GM10847 (cell line): Measurements from ENCODE around the gene CACNA1A.

Experiments
- POLR2A ChIP-seq: IDR thresholded peaks from 2 replicates; pipeline ENCODE4 v1.6.1; 2011; ENCODE audit not compliant: insufficient read length; ENCODE audit errors: extremely low read depth

The CACNA1A gene

DNA sequence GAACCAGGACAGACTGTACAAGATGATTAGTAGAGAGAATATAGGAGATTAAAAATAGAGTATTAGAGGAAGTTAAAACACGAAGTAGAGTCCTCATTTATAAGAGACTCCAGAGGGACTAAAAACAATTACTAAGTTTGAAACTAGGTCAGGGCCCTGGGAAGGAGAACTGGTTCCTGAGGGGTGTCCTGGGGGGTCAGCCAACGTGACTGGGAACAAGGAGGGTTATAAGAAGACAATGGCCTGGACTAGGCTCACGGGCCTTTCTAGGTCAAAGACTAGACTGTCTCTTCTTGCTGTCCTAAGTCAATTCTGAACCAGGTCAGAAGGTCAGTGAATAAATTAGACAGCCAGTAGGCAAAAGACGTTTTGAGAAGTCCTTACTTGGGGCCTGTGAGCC lies 190.8 kb downstream of the CACNA1A start:
- TF ChIP-seq POLR2A: no peak

DNA sequence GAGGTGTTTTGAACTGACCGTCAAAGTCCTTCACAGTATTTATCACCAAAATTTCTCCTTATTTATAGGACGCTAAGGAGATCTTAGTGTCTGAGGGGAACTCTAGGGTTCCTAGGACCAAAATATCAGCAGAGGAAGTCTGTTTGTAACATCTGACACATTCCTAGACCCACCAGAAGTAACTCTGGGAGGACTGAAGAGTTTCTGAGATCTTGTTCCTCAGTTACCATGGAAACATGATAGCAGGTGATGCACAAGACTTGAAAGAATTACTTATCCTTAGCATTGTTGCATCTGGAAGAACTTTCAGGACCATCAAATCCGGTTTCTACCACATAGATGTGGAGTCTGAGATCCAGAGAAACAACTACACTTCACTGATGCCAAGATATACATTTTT lies 191.5 kb downstream of the CACNA1A start:
- no peak for TF ChIP-seq POLR2A

DNA sequence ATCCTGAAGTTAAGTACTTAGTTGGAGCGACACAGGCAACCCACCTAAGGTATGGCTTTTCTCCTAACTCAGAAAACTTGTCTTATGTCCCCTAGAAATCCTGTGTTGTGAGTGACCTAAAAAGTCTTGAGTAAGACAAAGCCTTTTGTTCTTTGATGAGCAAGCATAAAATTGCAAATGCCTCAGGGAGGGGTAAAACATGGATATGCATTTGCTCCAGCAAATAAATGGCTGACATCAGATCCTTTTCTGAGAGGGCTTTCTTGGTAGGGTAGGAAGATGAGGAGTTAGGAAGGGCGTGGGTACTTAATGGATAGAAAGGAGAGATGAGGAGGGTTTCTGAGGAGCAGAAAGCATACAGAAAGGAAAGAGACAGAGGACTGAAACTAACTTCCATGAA lies 192.4 kb downstream of the CACNA1A start:
- no peak for TF ChIP-seq POLR2A

DNA sequence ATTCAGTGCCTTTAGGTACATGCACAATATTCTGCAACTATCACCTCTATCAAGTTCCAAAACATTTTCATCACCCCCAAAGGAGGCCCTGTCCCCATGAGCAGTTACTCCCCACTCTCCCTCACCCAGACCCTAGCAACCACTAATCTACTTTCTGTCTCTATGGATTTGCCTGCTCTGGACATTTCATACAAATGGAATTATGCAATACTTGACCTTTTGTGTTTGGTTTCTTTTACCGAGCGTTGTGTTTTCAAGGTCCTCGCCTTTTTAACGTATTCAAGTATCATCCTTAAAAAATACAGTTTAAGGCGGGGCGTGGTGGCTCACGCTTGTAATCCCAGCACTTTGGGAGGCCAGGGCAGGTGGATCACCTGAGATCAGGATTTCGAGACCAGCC lies 196.4 kb downstream of the CACNA1A start:
- TF ChIP-seq POLR2A: no peak

DNA sequence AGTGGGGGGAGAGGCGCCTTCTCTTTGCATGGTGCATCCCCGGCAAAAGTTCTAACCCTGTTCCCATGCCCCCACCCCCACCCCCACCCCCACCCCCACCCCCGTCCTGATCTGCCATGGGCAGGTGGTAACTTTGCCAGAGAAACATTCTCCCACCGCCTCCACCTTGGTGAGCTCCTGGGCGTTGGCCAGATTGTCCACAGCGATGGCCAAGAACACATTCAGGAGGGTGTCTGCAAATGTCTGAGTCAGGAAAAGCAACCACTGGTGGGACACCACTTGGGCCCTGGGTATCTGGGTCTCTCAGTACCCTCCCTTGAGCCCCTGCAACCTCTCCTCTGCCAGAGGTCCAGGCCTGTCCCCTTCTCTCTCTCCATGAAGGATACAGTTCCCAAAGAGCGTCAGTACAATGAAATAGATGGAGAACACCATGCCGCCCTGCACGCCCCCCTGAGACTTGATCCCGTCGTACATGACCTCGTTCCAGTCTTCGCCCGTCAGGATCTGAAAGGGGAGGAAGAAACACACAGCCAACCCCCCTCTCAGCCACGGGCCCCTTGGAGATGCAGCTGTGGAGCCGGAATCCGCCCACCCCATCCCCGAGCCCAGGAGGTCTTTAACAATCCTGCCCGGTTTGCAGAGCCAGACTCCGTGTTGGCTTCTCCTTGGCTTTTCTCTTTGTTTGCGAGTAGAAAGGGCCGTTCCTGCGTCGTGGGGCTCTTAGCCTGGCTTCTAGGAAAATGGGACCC lies 202.7 kb downstream of the CACNA1A start:
- TF ChIP-seq POLR2A: no peak

DNA sequence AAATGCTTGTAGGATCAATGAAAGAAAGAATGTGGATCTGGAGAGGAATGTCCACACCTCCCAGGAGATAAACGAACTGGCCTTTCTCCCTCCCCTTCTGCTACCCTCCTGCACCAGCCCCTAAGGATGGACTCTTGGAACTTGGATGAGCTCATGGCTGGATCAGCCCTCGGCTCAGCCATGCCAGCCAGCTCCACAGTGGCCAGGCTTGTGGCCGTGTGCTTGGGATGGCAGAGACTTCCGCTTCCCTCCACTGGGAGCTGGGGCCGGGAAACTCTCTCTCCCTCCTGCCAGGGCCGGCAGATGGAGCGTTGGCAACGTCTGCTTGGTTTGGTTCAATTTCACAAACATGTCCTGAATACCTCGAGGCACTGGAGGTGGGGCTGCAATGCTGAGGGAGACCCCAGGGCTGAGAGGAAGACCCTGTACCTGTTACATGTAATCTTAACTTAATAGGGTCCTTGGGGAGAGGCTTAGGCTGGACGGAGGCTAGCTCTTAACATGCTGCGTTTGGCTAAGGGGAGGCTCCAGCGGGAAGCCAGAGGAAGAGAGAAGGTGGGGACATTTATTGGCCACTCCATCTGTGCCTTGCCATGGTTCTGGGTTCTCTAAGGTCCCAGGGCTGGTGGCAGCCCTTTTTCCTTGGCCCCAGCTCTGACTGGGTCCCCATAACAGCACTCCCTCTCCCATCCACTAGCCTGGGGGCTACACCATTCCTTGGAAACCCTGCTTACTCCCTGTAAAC lies 203.6 kb downstream of the CACNA1A start:
- no peak for TF ChIP-seq POLR2A

DNA sequence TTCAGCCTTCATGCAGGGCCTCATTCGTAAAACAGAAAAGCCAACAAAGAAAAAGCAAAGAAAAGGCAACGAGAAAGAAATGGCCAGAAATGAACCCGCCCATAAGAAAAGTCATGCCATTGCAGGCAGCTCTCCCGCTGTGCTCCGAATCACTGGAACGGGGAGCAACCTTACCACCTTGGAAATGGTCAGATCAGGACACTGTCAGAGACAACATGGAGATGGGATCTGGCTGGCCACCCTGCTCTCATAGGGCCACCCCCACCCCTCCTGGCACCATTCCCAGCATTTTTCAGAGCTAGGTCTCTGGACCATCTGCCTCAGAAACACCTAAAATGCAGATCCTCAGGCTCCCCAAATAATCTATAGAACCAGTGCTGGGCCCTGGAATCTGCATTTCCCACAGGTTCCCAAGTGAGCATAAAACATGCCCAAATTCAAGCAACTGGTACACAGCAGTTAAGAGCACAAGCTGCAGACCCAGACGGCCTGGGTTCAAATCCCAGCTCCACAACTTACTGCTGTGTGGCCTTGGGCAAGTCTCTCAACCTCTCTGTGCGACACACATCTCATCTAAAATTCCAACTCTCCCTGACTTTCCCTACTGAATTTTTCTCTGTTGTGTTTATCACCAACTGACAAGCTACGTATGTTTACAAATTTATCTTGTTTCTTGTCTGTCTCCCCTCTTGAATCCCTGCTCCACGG lies 204.5 kb downstream of the CACNA1A start:
- TF ChIP-seq POLR2A: no peak

DNA sequence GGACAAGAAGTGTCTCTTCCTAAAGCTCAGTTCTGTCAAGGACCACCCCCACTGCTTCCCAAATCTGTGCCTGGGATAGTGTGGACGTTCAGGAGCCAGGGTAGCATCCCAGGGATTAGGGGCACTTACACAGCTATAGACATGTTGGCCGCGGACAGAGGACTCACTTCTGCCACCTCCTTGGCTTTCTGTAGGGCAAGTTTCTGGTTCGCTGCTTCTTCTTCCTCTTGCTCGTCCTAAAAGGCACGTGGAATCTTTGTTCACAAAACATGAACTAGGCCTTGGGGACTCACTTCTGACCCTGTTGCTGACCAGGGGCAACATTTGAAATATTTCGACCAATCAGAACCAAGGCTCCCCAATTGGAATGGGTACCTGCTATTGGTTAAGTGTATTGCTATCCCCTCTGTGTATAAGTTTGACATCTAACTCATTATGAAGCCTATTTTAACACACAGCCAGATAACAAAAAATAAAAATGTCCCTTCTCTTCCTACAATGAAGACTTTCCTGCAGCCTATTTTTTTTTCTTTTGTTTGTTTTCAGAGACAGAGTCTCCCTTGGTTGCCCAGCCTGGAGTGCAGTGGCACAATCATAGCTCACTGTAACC lies 205.8 kb downstream of the CACNA1A start:
- no peak for TF ChIP-seq POLR2A

DNA sequence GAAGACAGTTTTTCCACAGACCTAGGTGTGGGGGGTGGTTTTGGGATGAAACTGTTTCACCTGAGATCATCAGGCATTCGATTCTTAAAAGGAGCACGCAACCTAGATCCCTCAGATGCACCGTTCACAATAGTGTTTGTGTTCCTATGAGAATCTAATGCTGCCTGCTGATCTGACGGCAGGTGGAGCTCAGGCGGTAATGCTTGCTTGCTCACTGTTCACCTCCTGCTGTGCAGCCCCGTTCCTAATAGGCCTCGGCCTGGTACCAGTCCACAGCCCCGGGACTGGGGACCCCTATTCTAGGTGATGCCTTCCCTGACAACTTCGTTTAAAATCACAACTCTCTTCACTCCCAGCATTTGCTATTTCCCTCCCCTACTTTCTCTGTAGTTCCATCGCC lies 206.4 kb downstream of the CACNA1A start:
- no peak for TF ChIP-seq POLR2A

DNA sequence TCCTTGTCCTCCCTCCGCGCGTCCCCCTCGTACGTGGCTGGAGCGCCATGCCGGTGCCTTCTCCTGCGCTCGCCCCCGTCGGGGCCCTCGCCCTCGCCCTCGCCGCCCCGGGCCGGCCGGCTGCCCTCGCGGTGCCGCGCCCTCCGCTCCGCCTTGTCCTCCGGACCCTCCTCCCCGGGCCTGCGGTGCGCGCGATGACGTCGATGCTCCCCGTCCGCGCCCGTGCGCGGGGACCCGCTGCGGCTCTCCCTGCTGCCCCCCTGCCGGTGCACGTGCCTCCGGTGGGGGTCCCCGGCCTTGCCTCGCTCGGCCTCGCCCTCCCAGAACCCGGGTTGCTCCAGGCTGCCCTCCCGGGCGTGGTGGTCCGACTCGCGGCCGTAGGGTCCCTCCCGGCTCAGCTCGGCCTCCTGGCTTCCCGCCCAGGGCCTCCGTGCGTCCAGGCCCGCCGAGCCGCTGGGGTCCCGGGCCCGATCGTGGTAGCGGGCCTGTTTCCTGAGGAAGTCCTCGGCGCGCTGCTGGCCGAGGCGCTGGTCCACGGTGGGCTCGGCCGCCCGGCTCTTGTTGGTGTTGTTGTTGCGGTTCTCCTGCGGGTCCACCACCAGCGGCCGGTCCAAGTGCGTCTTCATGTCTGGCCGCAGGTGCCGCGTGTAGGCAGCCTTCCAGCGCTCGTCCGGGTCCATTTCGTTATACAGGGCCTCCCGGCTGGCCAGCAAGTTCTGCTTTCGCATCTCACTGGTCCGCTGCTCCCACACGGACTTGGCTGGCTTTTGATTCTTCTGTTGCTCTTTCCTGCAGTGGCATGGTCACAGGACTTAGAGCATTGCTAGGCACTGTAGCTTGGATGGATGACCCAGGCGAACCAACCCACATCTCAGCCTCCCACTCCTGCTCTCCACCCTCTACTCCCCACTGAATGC lies 207.5 kb downstream of the CACNA1A start:
- TF ChIP-seq POLR2A: no peak

DNA sequence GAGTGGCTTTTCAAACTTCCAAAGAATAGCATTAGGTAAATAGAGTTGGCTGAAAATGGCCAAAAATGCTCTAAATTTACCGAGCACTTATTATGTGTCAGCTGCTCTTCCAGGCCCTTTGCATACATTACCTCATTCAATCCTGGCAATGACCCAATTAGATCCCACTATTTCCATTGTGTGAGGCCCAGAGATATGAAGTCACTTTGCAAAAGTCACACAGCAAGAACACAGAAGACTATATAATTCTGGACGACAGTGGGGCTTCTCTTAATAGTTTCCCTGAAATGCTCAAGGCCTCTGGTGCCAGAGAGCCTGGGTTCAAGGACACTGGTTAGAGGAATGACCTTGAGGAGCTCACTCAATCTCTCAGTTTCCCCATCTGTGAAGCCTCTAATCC lies 209.3 kb downstream of the CACNA1A start:
- no peak for TF ChIP-seq POLR2A

DNA sequence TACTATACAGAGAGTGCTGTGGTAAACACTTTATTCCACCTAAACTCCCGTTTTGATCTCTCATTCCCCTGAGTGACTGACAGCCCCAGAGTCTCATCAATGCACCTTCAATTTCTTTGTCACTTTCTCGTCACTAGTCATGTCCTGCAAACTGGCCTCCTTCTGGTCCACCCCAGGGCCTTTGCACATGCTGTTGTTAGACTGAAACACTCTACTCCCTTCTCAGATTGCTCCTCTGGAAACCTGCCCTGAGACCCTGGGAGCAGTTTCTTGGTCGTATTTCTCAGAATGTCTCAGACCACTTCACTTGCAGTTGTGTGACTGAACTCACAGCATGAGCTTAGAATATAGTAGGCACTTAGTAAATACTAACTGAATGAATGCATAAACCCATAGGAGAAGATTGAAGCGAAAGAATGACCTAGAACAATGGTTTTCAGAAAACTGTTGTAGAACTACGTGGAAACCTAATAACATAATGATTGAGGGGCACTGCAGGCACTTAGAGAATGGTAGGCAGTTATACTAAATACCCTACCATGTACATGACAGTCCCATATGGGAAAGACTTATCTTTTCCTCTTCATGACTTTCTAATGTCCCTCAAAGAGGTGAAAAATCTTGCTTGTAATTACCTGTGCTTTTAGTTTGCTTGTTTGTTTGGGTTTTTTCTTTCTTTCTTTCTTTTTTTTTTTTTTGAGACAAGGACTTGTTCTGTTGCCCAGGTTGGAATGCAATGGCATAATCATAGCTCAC lies 211.3 kb downstream of the CACNA1A start:
- no peak for TF ChIP-seq POLR2A

DNA sequence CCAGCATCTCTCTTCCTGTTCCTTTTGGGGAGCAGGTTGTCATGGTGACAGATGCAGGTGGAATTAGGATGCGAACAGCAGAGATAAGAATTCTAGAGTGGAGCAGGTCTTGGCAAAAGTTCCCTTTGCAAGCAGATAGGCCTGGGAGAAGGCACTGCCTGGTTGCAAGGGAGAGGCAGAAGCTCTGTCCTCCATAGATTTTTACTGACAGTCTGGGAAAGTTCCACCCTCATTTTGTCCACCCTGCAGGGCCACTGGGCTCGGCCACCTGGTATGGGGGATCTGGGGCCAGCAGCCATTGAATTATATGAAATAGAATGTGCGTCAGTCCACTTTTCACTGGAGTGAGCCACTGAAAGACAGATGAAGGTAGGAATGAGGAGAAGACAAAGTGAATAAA lies 214.4 kb downstream of the CACNA1A start:
- TF ChIP-seq POLR2A: no peak

DNA sequence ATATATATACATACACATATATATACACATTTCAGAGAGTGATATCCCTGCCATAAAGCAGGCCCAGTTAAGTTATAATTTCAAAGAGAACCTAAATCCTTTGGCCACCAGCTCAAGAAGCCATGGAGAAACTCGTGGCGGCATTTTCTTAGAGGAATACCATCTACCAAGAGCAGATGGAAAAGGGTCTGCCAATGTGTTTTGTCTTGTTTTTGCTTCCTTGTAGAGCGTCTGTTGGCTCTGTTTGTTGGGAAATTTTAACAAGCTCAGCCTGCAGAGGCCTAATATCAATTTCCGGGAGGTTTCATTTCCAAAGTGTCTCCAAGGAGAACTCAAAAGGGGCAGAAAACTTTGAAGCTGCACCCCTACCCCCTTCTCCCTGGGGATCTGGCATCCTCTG lies 215.5 kb downstream of the CACNA1A start:
- TF ChIP-seq POLR2A: no peak

DNA sequence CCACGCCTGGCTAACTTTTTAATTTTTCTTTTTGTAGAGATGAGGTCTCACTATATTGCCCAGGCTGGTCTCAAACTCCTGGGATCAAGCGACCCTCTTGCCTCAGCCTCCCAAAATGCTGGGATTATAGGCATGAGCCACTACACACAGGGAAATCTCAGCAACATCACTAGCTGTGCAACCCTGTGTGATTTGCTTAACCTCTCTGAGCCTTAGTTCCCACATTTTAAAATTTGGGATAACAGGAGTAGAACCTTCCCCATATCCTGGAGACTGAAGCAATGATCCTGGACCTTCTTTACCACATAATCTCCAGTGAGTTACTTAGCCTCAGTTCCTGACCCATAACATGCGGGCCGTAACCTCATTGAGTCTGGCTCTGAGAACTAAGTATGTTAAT lies 217.0 kb downstream of the CACNA1A start:
- TF ChIP-seq POLR2A: no peak
